WTC11 (cell line): Measurements from ENCODE around the gene SLC6A5. TPM values are rescaled to one million over a fixed set of nuclear protein-coding genes. Genes with fewer than 3 reads are reported as not detected.
"Not testable (repeated sequence)": the region's sequence is repeated elsewhere in the genome, so short reads cannot be mapped to it uniquely, and the experiment has no call there.

Source experiments
- ATAC-seq: fragments of 200-7000 bp; cut with Tn5 transposase; 2 replicates; pipeline ENCODE4 v1.10.0; 2021; ENCODE audit warnings: mild to moderate bottlenecking, moderate library complexity
- CTCF ChIA-PET: fragments of 300-600 bp; sonication (Branson Sonifier 250); formaldehyde crosslinking; loops from one replicate; lab custom pipeline; 2021; ENCODE audit warnings: antibody characterized with exemption; lab: Charles Lee
- POLR2A ChIA-PET: fragments of 350-600 bp; sonication (Branson Sonifier 250); formaldehyde crosslinking; loops from one replicate; lab custom pipeline; 2021; ENCODE audit warnings: antibody characterized with exemption; lab: Charles Lee
- DNase-seq: peaks from one replicate; pipeline ENCODE4 v3.0.0; 2021; ENCODE audit warnings: low spot score
- H3K27ac Mint-ChIP-seq: 2 replicates; pipeline ENCODE4 v1.8.0; 2021; ENCODE audit warnings: mixed read lengths
- H3K27me3 Mint-ChIP-seq: 2 replicates; pipeline ENCODE4 v1.8.0; 2021; ENCODE audit warnings: low read depth, mild to moderate bottlenecking, moderate library complexity, mixed read lengths
- H3K36me3 Mint-ChIP-seq: 2 replicates; pipeline ENCODE4 v1.8.0; 2021; ENCODE audit warnings: mixed read lengths
- H3K4me1 Mint-ChIP-seq: 2 replicates; pipeline ENCODE4 v1.8.0; 2022; ENCODE audit warnings: mixed read lengths
- H3K4me3 Mint-ChIP-seq: 2 replicates; pipeline ENCODE4 v1.8.0; 2021; ENCODE audit warnings: mild to moderate bottlenecking, moderate library complexity, mixed read lengths
- H3K9me3 Mint-ChIP-seq: 2 replicates; pipeline ENCODE4 v1.8.0; 2021; ENCODE audit warnings: mixed read lengths
- ATF1 ChIP-seq: sonication (generic); formaldehyde crosslinking; IDR thresholded peaks from 2 replicates; pipeline ENCODE4 v1.8.1; 2023; ENCODE audit warnings: mild to moderate bottlenecking, moderate library complexity, missing genetic modification reagents
- ATF3 ChIP-seq: sonication (generic); formaldehyde crosslinking; conservative IDR thresholded peaks from 2 replicates; pipeline ENCODE4 v1.8.1; 2022; ENCODE audit warnings: mild to moderate bottlenecking, missing genetic modification reagents
- ATF6 ChIP-seq: sonication (generic); formaldehyde crosslinking; IDR thresholded peaks from 2 replicates; pipeline ENCODE4 v1.8.1; 2023; ENCODE audit warnings: mild to moderate bottlenecking, missing genetic modification reagents
- CDX4 ChIP-seq: fragments of 250-450 bp; sonication (Bioruptor Pico); IDR thresholded peaks from 2 replicates; pipeline ENCODE4 v1.9.0; 2021; ENCODE audit warnings: moderate library complexity, mild to moderate bottlenecking, inconsistent platforms, borderline replicate concordance
- EMX1 ChIP-seq: fragments of 250-450 bp; sonication (Bioruptor Pico); IDR thresholded peaks from 2 replicates; pipeline ENCODE4 v1.8.0; 2021; ENCODE audit warnings: mild to moderate bottlenecking
- ERG ChIP-seq: fragments of 250-450 bp; sonication (Bioruptor Pico); IDR thresholded peaks from 2 replicates; pipeline ENCODE4 v1.8.0; 2021; ENCODE audit warnings: mild to moderate bottlenecking
- KAT7 ChIP-seq: sonication (generic); formaldehyde crosslinking; IDR thresholded peaks from 2 replicates; pipeline ENCODE4 v1.8.1; 2023; ENCODE audit warnings: missing genetic modification reagents, mild to moderate bottlenecking, borderline replicate concordance
- MLX ChIP-seq: sonication (generic); formaldehyde crosslinking; IDR thresholded peaks from 2 replicates; pipeline ENCODE4 v1.8.1; 2023; ENCODE audit warnings: mild to moderate bottlenecking, missing genetic modification reagents, moderate library complexity
- NFYB ChIP-seq: sonication (generic); formaldehyde crosslinking; conservative IDR thresholded peaks from 2 replicates; pipeline ENCODE4 v1.8.0; 2022; ENCODE audit warnings: low read depth, missing genetic modification reagents
- NR3C1 ChIP-seq: sonication (generic); formaldehyde crosslinking; conservative IDR thresholded peaks from 2 replicates; pipeline ENCODE4 v1.8.1; 2023; ENCODE audit warnings: low read depth, mild to moderate bottlenecking, missing genetic modification reagents
- TCF7 ChIP-seq: sonication (generic); formaldehyde crosslinking; IDR thresholded peaks from 2 replicates; pipeline ENCODE4 v1.8.0; 2022; ENCODE audit warnings: mild to moderate bottlenecking, low read depth, missing genetic modification reagents, moderate library complexity
- TEAD4 ChIP-seq: sonication (generic); formaldehyde crosslinking; IDR thresholded peaks from 2 replicates; pipeline ENCODE4 v1.8.0; 2022; ENCODE audit warnings: mild to moderate bottlenecking, missing genetic modification reagents
- ZNF232 ChIP-seq: sonication (generic); formaldehyde crosslinking; IDR thresholded peaks from 2 replicates; pipeline ENCODE4 v1.8.0; 2022; ENCODE audit warnings: mild to moderate bottlenecking, missing genetic modification reagents
- ZNF263 ChIP-seq: sonication (generic); formaldehyde crosslinking; IDR thresholded peaks from 2 replicates; pipeline ENCODE4 v1.8.1; 2022; ENCODE audit warnings: low read depth, mild to moderate bottlenecking, moderate library complexity, missing genetic modification reagents
- ZNF671 ChIP-seq: fragments of 250-450 bp; sonication (Bioruptor Pico); IDR thresholded peaks from 2 replicates; pipeline ENCODE4 v1.8.0; 2021; ENCODE audit warnings: mild to moderate bottlenecking
- total RNA-seq: library from RNA; stranded (reverse); gene quantifications from 3 replicates; pipeline ENCODE4 v1.2.3, GENCODE V29; 2021
- TF ChIP-seq, protein P1 (sequence below): sonication (generic); formaldehyde crosslinking; conservative IDR thresholded peaks from 2 replicates; pipeline ENCODE4 v1.8.1; 2023; ENCODE audit warnings: mild to moderate bottlenecking, low read depth, missing genetic modification reagents, moderate library complexity
- TF ChIP-seq, protein P2 (sequence below): sonication (generic); formaldehyde crosslinking; IDR thresholded peaks from 2 replicates; pipeline ENCODE4 v1.8.1; 2023; ENCODE audit warnings: mild to moderate bottlenecking, missing genetic modification reagents, borderline replicate concordance

Gene SLC6A5
- total RNA-seq, 1 experiment from 2014 or later, result not detected

- no peak for TF ChIP-seq ATF6
Measured at GRCh38 chr11:20563866-20564265, 35.5 kb upstream of the SLC6A5 start (continued).

DNA sequence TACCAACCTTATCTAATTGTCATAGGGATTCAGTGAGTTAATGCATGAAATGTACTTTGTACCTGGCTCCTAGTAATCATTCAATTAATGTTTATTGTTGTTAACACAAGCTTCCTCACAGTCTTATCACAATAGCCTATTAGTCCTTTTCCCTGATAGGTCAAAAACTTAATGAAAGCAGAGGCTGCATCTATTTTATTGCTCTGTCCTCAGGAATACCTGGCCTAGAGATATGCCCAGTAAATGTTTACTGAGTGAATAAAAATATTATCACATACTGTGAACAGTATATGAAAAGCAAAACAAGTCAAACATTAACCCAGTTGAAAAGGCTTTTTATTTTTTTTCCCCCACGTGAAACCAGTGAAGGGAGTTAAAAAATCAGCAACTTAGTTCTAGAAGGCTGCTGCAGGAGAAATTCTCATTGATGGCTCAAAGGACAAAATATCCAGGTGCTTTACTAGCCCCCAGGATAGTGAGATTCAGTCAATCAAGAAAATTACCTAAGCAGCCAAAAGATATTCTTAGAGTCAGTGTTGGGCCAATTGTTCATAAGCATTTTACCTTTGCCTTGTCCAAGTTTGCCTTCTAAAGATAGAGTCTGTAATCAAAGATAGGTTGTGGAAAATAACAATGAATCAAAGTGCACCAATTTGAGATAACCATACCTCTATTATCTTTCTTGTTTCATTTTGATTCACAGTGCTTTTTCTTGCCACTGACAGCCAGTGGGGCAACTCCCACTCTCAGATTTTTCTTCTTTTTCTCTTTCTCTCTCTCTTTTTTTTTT, 34.4 kb upstream of the SLC6A5 start:
- Mint-ChIP-seq H3K36me3 (no peaks in the 10 kb centered on the region), H3K9me3 (peaks cover 5% of the 10 kb centered on the region; the same call in 1 of the 2 replicates), H3K27me3 (peaks cover 7% of the 10 kb centered on the region; the same call in 1 of the 2 replicates), H3K4me3 (no peak overlapping the region), H3K27ac (no peak overlapping the region), H3K4me1 (no peaks in the 10 kb centered on the region)
- ChIA-PET POLR2A (no interaction called here), CTCF (no interaction called here)
- DNase-seq (no peak), ATAC-seq (no peak)
- TF ChIP-seq EMX1 (CRISPR knock-in tag) (no peak), ATF3 (CRISPR knock-in tag) (no peak), ZNF232 (no peak), ZNF263 (CRISPR knock-in tag) (no peak), ZNF671 (no peak), CDX4 (no peak), TEAD4 (CRISPR knock-in tag) (no peak), TCF7 (no peak), ERG (CRISPR knock-in tag) (no peak), NFYB (CRISPR knock-in tag) (no peak), MLX (CRISPR knock-in tag) (no peak), KAT7 (CRISPR knock-in tag) (no peak), ATF1 (CRISPR knock-in tag) (no peak), NR3C1 (CRISPR knock-in tag) (no peak)
- TF ChIP-seq, protein P1, sequence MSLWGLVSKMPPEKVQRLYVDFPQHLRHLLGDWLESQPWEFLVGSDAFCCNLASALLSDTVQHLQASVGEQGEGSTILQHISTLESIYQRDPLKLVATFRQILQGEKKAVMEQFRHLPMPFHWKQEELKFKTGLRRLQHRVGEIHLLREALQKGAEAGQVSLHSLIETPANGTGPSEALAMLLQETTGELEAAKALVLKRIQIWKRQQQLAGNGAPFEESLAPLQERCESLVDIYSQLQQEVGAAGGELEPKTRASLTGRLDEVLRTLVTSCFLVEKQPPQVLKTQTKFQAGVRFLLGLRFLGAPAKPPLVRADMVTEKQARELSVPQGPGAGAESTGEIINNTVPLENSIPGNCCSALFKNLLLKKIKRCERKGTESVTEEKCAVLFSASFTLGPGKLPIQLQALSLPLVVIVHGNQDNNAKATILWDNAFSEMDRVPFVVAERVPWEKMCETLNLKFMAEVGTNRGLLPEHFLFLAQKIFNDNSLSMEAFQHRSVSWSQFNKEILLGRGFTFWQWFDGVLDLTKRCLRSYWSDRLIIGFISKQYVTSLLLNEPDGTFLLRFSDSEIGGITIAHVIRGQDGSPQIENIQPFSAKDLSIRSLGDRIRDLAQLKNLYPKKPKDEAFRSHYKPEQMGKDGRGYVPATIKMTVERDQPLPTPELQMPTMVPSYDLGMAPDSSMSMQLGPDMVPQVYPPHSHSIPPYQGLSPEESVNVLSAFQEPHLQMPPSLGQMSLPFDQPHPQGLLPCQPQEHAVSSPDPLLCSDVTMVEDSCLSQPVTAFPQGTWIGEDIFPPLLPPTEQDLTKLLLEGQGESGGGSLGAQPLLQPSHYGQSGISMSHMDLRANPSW (CRISPR knock-in tag), result no peak
- TF ChIP-seq, protein P2, sequence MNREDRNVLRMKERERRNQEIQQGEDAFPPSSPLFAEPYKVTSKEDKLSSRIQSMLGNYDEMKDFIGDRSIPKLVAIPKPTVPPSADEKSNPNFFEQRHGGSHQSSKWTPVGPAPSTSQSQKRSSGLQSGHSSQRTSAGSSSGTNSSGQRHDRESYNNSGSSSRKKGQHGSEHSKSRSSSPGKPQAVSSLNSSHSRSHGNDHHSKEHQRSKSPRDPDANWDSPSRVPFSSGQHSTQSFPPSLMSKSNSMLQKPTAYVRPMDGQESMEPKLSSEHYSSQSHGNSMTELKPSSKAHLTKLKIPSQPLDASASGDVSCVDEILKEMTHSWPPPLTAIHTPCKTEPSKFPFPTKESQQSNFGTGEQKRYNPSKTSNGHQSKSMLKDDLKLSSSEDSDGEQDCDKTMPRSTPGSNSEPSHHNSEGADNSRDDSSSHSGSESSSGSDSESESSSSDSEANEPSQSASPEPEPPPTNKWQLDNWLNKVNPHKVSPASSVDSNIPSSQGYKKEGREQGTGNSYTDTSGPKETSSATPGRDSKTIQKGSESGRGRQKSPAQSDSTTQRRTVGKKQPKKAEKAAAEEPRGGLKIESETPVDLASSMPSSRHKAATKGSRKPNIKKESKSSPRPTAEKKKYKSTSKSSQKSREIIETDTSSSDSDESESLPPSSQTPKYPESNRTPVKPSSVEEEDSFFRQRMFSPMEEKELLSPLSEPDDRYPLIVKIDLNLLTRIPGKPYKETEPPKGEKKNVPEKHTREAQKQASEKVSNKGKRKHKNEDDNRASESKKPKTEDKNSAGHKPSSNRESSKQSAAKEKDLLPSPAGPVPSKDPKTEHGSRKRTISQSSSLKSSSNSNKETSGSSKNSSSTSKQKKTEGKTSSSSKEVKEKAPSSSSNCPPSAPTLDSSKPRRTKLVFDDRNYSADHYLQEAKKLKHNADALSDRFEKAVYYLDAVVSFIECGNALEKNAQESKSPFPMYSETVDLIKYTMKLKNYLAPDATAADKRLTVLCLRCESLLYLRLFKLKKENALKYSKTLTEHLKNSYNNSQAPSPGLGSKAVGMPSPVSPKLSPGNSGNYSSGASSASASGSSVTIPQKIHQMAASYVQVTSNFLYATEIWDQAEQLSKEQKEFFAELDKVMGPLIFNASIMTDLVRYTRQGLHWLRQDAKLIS (CRISPR knock-in tag), result no peak

DNA sequence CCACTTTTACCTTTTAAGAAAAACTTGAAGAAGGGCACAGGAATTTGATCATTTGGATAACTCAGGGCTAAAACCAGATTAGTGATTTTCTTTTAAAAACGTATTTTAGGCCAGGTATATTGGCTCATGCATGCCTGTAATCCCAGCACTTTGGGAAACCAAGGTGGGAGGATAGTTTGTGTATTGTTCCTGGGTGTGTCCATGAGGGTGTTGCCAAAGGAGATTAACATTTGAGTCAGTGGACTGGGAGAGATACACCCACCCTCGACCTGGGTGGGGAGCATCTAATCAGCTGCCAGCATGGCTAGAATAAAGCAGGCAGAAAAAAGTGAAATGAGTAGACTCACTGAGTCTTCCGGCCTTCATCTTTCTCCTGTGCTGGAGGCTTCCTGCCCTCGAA, 33.3 kb upstream of the SLC6A5 start:
- H3K4me3 Mint-ChIP-seq, H3K36me3 Mint-ChIP-seq, POLR2A ChIA-PET, DNase-seq, H3K27ac Mint-ChIP-seq, ATAC-seq, H3K9me3 Mint-ChIP-seq, H3K4me1 Mint-ChIP-seq, CTCF ChIA-PET, H3K27me3 Mint-ChIP-seq: not testable (repeated sequence)
